Hypothalamus (tissue), 51 donors: ENCODE measurements around the gene PTPRT.

Source experiments
- DNase-seq, 51 donors: peaks; one replicate each; lab custom pipeline; 2025; lab: John Stamatoyannopoulos, UW

Gene PTPRT

GRCh38 chr20:42744756-42745465 is 444.8 kb downstream of the PTPRT start:
- no peak for DNase-seq

- DNase-seq: no peak
Measured at GRCh38 chr20:42742926-42743325, 446.8 kb downstream of the PTPRT start.

GRCh38 chr20:42741906-42742305 is 447.8 kb downstream of the PTPRT start:
- no peak for DNase-seq

GRCh38 chr20:42740226-42740870 is 449.4 kb downstream of the PTPRT start:
- peak in 26 of 51 donors; percentile 2 to 56 (median 23) for DNase-seq

- no peak for DNase-seq
Measured at GRCh38 chr20:42739683-42740082, 450.0 kb downstream of the PTPRT start.

GRCh38 chr20:42735539-42735938 is 454.2 kb downstream of the PTPRT start:
- no peak for DNase-seq

- DNase-seq: no peak
Measured at GRCh38 chr20:42734660-42735368, 454.9 kb downstream of the PTPRT start.

- no peak for DNase-seq
Measured at GRCh38 chr20:42721923-42722322, 467.8 kb downstream of the PTPRT start.

- DNase-seq: no peak
Measured at GRCh38 chr20:42714298-42715141, 475.2 kb downstream of the PTPRT start.

- DNase-seq: no peak
Measured at GRCh38 chr20:42708266-42708665, 481.4 kb downstream of the PTPRT start.

GRCh38 chr20:42706759-42707158 is 482.9 kb downstream of the PTPRT start:
- DNase-seq: no peak

GRCh38 chr20:42705550-42705949 is 484.2 kb downstream of the PTPRT start:
- no peak for DNase-seq

GRCh38 chr20:42703744-42704143 is 486.0 kb downstream of the PTPRT start:
- no peak for DNase-seq

- DNase-seq: peak in 1 of 51 donors; percentile 10
Measured at GRCh38 chr20:42701948-42702347, 487.8 kb downstream of the PTPRT start.

- peak in 2 of 51 donors; percentile 3 to 4 for DNase-seq
Measured at GRCh38 chr20:42700372-42700771, 489.3 kb downstream of the PTPRT start.

- no peak for DNase-seq
Measured at GRCh38 chr20:42697962-42698361, 491.7 kb downstream of the PTPRT start.

- DNase-seq: no peak
Measured at GRCh38 chr20:42690842-42691437, 498.8 kb downstream of the PTPRT start.

- DNase-seq: no peak
Measured at GRCh38 chr20:42688576-42688975, 501.1 kb downstream of the PTPRT start.

- DNase-seq: no peak
Measured at GRCh38 chr20:42686057-42686456, 503.6 kb downstream of the PTPRT start.

- no peak for DNase-seq
Measured at GRCh38 chr20:42678895-42679294, 510.8 kb downstream of the PTPRT start.
